GM18909 (cell line): ENCODE data around the gene KIAA0408.

Source experiments
- ATAC-seq: cut with Tn5 transposase; IDR thresholded peaks from one replicate; pipeline ENCODE4 v1.9.1; 2021; ENCODE audit warnings: mild to moderate bottlenecking; ENCODE audit not compliant: unreplicated experiment, poor library complexity

KIAA0408 gene

DNA sequence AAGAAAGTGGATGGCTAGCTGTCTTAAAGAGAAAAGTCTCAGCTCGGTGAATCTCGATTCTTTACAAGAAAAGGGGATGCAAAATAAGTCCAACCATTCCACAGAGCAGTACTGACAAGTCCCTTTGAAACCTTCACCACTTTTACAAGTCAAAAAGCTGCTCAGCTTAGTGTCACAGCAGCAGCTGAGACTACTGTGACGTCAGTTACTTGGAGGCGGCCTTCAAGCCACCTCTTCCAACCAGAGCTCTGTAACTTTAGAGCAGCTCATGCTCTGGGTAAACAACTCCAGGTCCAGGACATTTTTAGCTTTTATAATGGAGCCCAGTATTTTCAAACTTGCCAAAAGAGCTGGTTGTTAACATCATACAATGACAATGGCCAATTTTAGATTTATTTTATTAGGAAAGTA lies at the start of gene KIAA0408:
KIAA0408 (minus strand) TSS at position 159 of the 411 bp plus-strand sequence. CDS start 5,408 bp downstream, outside the sequence.
- ATAC-seq, result no peak

DNA sequence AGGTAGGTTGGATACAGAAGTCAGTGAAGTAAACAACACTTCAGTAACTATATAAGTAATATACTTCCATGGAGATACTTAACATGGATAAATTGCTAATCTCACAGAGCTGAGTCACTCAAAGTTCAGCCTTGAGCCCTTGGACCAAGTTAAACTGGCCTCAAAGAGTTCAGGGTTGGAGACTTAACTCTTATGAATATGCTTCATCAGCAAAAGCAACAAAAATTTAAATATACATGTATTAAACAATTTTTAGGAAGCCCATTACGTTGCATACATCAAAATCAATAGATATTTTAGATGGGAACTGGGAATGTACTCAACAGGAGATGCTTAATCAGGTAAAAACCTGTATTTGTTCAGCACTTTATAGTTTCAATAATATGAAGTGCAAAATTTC lies 47.7 kb upstream of the KIAA0408 start:
- no peak for ATAC-seq

DNA sequence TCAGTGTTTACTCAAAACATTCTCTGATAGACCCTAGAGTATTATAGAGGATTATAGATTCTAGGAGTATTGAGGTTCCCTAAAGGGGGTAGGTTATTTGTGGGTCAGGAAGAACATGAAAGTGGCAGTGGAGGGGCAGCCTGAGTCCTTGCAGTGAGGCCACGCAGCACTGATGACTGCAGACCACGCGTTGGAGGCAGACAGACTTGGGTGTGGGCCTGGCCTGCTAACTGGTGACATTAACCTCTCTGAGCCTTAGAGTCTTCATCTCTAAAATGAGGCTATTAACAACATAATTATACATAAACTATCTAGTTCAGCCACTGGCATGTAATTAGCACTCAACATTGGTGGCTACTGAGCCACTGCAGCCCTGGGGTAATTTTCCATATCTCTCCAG lies 43.8 kb upstream of the KIAA0408 start:
- no peak for ATAC-seq

DNA sequence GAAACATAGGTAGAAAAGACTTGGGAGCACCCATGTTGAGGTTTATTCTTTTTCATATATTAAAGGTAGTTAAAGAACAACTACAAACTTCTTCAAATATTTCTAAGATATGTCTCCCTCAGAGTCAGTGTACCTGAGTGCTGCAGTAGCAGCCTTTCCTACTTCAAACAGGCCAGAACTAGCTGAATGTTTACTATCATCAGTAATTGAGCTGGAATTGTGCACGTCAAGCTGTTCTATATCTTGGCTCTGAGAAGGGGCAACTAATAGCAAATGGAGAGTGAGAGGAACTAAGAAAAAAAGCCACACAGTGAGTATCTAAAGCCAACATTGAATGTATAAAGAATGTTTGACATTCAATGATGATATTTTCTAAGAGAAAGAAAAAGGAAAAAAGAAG lies 38.2 kb upstream of the KIAA0408 start:
- ATAC-seq, result no peak

DNA sequence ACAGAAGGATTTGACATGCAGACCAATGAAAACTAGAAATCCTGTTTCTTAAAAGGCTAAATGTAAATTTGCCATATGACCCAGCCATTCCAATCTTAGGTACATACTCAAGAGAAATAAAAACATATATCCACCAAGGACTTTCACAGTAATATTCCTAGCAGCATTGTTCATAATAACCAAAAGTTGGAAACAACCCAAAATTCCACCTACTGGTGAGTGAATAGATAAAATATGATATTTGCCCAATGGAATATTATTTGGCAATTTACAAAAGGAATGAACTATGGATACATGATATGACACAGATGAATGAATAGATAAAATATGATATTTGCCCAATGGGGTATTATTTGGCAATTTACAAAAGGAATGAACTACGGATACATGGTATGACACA lies 37.3 kb upstream of the KIAA0408 start:
- no peak for ATAC-seq

DNA sequence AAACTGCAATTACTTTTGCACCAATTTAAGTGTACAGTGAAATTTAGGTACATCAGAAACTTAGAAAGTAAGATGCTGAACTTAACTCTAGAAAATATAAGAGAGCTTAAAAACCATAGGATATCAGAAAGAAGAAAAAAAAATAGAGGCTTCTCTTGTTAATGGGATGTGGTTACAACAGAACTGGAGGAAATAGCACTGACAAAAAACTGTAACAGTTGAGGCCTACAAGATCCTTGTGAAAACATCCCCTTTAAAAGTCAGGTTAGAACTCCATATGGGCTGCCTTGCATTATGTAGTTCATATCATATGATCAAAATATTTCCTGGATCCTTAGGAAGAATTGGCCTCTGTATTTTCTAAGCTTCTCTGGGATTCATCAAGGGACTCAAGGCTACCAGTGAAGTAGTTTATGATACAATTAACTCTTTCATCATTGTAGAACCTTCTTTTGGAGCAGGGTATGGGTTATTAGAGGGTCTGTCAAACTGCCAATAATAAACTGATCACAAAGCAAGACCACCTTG lies 35.1 kb upstream of the KIAA0408 start:
- no peak for ATAC-seq

DNA sequence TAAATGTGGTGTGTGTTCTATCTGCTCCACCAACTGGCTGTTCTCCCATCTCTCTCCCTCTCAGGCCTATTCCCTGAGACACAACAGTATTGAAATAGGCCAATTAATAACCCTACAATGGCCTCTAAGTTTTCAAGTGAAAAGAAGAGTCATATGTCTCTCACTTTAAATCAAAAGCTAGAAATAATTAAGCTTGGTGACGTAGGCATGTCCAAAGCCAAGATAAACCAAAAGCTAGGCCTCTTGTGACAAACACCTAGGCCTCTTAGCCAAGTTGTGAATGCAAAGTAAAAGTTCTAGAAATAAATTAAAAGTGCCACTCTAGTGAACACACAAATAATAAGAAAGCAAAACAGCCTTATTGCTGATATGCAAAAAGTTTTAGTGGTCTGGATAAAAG lies 30.1 kb upstream of the KIAA0408 start:
- ATAC-seq, result no peak

DNA sequence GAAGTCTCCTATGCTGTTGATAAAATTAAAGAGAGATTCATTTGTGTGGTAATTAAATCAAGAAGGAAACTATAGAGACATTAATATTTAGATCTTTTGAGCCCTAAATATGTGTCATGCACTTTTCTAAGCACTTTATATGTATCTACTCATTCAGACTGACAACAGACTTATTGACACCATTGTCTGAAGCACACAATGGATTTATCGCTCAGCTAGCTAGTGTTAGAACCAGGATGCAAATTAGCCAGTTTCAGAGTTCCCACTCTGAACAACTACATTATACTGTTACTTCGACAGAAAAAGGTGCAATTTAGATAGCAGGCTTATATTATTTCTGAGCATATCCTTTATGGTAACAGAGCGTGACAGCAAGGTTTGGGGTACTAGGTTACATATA lies 27.7 kb upstream of the KIAA0408 start:
- no peak for ATAC-seq

DNA sequence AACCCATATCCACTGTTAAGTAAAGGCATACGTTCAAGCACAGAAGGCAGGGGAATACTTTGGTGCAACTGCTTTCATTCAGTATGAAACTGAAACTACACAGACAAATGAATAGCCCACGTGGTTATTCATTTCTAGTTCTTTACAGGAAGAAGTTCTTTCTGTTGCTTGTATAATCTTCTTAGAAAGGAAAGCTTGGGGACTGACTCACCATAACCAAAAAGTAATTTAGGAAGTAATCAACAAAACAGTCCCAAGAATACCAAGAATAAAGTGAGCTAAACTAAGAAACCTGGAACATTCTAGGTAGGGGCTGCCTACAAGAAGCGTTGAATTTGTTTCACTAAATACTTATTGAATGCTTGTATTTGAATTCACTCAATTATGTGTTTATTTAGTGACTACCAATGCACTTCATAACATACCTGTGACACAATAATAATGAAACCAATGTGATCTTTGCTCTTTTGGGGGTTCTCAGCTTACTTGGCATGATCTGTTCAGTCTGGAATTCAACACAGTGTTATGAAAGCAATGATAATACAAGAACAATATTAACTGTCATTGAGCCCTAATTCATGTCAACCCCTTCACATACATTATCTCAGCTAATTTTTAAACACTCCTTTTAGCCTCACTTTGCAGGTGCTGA lies 25.1 kb upstream of the KIAA0408 start:
- ATAC-seq, result peak; percentile 99

DNA sequence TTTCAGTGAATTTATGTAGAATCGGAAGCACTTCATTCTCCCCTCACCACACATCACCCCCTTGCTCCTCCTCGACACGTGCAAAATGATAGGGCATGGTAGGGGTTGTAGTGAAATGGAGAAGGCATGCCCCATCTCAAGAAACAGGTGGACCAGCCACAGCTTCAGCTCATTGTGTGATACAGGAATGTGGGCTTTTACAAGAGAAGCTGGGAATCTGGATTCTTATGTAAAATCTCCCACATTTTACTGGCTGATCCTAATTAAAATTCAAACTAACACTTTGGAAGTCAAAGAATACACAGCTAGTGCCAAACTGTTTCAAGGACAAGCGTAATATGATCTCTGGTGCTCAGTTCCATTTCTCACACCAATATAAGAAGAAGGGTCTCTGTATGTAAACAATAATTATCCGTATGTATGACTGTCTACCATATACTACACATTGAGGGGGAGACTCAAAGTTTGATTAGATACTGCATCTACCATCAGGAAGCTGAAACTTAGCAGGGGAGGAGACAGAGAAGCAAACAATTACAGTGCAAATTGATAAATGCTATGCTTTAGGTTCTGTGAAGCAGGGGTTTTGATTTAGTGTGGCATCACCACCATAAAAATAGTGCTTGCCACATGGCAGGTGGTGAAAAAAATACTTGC lies 24.3 kb upstream of the KIAA0408 start:
- peak; percentile 33 for ATAC-seq

DNA sequence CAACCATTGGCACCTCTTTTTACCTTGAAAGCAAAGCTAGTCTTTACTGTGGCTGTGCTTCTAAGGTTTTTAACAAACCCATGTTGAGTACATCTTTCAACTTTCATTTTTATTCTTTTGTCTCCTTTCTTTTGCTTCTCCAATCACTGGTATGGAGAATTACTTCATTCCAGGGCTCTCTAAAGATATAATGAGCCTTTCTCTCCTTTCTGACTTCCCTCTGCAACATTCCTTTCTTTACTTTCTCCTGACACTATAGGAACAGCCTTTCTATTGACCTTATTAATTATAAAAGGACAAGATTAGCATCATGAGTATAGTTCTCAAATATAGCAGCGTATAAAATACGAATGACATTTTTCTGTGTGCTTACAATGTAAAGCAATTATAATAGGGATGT lies 23.1 kb upstream of the KIAA0408 start:
- ATAC-seq, result no peak

DNA sequence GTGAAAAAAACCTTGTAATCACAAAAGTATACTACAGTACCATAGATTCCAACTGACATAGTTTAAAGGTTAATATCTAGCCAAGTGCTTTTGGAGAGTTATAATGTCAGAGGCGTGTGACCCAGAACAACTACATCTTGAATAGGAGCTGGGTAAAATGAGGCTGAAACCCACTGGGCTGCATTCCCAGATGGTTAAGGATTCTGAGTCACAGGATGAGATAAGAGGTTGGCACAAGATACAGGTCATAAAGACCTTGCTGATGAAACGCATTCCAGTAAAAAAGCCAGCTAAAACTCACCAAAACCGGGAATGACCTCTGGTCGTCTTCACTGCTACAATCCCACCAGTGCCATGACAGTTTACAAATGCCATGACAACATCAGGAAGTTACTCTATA lies 22.4 kb upstream of the KIAA0408 start:
- ATAC-seq, result no peak

DNA sequence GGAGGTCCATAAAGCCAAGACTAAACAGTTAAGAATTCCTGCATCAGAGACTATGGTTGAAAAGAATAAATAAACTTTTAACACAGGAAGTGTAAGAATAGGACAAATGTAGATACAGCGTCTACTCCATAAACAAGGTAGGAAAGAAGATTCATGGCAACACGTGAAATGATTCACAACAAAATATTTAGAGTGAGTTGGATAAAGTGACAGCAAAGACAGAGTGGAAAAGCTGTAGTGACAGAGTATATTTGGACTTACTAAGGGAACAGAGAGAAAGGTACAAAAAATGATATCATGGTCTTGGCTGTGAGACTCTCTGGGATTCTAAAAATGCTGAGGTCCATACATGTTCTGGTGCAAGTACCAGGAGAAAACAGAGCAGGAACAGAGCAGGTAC lies 21.9 kb upstream of the KIAA0408 start:
- no peak for ATAC-seq

DNA sequence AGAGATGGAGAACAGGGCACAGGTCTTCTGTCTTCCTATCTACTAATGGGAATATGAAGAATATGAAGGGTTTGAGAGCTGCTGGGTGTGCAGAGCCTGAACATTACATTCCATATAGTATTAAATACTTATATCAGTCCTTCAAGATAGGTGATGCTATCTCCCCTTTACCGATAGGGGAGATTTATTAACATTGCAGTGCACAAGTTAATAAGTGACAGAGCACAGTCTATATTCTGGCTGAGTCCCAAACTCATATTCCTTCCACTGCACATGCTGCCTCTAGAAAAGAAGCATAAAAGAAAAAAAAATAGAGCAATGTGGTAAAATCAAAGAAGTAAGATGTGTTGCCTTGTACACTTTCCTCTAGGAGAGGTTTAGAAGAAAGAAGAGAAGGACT lies 18.5 kb upstream of the KIAA0408 start:
- no peak for ATAC-seq

DNA sequence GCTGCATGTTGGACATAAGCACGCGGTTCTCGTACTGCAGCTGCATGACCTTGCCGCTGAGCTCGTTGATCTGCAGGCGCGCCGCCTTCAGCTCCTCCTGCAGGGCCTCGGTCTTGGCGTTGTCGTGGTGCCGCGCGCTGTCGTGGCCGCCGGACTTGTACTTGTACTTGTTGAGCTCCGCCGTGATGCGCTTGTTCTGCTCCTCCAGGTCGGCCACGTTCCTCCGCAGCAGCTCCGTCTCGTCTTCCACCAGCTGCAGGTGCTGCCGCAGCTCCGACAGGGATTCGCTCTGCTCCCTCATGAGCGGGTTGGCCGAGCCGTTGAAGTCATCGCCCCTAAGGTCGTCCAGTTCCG lies 16.6 kb upstream of the KIAA0408 start:
- no peak for ATAC-seq

DNA sequence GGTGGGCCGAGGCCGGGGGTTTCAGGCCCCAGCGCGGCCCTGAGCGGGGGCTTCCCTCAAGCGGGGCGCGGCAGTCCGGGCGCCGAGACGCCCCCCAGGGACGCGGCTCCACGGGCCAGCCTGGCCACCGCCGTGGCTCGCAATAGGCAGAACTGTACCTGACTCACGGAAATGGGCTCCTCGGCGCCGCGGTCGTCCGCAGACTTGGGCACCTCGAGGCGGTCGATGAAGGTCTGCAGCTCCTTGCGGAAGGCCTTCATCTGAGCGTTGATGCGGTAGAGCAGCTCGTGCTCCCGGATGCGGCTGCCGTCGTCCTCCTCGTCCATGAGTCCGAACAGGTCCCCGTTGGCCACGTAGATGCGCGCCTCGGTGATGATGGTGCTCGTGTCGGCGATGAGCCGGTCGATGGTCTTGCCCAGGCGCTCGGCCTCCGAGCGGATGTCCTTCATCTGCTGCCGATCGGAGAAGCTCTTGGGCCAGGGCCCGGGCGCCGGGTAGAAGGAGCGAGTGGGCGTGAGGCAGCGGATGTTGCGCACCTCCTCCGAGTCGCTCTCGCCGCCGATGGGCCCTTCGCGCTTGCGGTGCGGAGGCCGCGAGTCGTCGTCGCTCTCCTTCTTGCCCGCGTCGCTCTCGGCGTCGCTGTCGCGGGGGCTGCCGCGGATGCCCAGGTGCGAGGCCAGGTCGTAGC lies 16.1 kb upstream of the KIAA0408 start:
- no peak for ATAC-seq

DNA sequence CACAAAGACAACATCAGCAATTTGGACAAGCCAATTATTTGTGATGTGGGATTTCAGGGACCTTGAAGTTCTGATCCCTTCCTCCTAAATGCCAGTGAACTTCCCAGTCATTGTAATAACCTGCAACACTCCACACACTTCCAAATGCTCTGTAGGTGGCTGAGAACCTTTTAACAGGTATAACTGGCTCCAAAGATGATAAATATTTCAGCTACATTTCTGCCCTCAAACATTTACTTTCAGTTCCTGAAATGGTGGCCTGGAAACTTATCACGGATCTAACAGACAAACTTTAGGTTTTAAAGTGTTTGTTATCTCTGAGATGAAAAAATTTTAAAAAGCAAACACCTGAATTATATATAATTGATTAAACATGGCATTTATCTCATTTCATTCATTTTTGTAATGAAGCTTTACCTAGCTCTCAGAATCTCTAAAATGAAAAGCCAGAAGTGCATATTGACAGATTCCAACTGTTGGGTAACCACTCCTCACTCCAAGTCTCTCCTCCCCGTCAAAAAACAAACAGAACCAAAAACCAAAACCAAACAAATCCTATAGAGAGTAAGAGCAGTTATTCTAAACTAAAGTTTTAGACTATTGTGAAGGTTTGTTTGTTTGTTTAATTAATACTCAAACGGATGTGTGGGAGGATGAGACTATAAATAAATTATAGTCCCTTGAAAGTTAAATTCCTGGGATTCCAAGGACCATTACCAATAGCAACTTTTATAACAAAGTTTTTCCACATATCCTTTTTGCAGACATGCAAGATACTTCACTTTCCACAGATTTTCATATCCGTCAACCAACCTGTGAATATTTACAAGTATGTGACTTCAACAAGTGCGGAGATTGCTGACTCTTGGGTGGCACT lies 12.4 kb upstream of the KIAA0408 start:
- ATAC-seq, result peak; percentile 58

DNA sequence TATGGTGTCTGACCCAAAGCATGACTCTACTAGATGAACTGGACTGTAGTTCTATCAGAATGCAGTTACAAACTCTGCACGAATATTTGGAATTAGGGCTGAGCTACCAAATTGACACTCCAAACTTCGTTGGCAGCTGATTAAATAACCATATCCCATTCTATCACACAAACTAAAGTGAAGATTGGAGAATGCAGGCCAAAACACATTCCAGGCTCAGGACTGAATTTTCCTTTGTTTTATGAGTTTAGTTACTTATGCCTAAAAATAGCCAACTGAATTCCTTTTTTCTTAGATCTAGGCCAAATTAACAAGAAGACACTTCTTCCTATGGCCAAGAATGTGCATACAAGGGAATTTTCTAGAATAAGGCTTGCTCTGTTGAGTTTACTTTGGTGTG lies 9.7 kb upstream of the KIAA0408 start:
- no peak for ATAC-seq

DNA sequence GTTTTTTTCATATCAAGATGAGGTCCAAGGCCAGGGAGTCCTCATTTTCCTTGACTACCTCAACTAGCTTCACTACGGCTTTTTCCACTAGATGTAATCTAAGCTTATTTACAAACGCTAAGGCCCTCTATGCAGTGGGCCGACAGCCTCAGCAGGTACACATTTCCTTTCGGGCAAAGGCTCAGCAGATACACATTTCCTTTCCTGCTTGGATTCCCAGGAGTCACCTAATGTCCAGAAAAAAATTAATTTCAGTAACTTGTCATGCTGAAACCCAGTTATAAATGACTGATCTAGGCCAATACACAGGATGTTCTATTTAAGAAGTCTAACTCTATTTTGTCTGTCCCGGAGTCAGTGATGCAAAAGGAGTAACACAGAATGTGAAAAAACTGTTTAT lies 7.2 kb upstream of the KIAA0408 start:
- ATAC-seq, result no peak

DNA sequence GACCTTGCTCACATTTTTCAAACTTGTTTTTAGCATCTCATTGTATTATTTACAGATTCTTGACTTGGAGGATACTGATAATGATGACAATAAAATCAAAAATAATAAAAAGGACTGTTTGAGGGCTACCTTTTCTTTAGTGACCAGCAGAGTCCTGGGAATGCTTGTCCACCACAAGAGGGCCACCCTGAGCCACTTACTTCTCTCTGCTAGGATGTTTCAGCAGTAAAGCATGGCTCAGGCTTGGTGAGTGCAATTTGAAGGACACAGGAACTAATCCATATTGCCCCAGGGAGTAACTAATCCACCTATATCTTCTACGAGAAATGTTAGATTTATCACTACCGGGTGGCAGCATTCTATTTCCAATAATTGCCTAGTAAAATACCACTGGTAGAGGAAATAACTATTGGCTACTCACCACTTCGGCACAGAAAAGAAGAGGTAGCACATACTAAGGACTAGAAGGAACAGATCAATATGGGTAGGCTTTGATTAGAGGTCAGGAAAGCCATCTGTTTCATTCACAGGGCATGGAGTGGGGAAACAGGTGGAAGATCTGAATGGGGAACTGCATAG lies 5.8 kb upstream of the KIAA0408 start:
- ATAC-seq, result peak; percentile 93
